NB4 (cell line): ENCODE data around the gene TNFRSF12A.

Source experiments
- POLR2A ChIP-seq: IDR thresholded peaks from 2 replicates; pipeline ENCODE4 v1.6.1; 2011; ENCODE audit warnings: mild to moderate bottlenecking; ENCODE audit not compliant: insufficient read length; ENCODE audit errors: extremely low read depth
- TF ChIP-seq, protein P1 (sequence below): IDR thresholded peaks from one replicate; pipeline ENCODE4 v1.5.1; 2012; ENCODE audit warnings: low read depth, low read length

DNA sequence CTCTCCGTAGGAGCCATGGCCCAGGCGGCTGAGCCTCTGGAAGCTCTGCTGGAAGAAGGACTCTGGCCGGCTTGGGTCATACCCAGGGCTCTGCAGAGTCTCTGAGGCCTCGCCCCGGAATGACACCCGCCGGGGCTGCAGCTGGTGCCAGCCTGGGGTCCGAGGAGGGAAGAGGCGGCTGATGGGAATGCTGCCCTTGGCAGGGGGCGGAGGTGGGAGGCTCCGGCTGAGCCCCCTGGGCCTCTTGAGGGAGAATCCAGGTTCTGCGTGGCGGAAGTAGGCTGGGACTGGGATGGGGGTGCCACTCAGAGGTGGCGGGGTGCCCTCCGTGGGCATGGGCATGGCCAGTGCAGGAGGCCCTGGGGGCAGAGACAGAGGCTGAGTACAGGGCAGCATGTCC lies 43.5 kb upstream of the TNFRSF12A start:
- TF ChIP-seq, protein P1, sequence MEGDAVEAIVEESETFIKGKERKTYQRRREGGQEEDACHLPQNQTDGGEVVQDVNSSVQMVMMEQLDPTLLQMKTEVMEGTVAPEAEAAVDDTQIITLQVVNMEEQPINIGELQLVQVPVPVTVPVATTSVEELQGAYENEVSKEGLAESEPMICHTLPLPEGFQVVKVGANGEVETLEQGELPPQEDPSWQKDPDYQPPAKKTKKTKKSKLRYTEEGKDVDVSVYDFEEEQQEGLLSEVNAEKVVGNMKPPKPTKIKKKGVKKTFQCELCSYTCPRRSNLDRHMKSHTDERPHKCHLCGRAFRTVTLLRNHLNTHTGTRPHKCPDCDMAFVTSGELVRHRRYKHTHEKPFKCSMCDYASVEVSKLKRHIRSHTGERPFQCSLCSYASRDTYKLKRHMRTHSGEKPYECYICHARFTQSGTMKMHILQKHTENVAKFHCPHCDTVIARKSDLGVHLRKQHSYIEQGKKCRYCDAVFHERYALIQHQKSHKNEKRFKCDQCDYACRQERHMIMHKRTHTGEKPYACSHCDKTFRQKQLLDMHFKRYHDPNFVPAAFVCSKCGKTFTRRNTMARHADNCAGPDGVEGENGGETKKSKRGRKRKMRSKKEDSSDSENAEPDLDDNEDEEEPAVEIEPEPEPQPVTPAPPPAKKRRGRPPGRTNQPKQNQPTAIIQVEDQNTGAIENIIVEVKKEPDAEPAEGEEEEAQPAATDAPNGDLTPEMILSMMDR = no peak
- no peak for TF ChIP-seq POLR2A
